ENCODE results near the gene ST6GALNAC4. TPM values are rescaled to one million over a fixed set of nuclear protein-coding genes. Genes with fewer than 3 reads are reported as not detected.
A peak's percentile ranks its signal among the peaks of the same experiment; 100 is the strongest.

Gene ST6GALNAC4
- total RNA-seq, 1 donor from 2014 or later: 31.6 TPM

DNA sequence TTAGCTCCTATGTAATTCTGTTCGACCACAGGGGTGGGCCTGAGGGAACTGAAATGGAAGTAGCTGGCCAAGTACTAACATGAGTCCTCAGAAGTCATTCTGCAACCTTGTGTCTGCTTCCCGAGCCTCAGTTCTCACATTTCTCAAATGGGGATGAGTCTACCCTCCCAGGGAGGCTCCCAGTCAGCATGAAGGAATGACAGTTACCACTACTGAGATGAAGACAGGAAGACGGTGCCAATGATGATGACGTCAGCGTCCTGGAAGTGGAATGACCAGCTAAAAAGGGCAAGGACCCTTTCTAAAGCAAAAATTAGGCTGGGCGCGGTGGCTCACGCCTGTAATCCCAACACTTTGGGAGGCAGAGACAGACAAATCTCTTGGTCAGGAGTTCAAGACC, 6.9 kb upstream of the ST6GALNAC4 start:
- Mint-ChIP-seq H3K4me3 (no peak overlapping the region), H3K4me1 (ENCODE audit: low read depth) (peaks cover 26% of the 10 kb centered on the region), H3K36me3 (ENCODE audit: low read depth) (peaks cover 2% of the 10 kb centered on the region), H3K27me3 (ENCODE audit: insufficient read depth) (peaks cover 19% of the 10 kb centered on the region), H3K27ac (no peak overlapping the region), H3K9me3 (no peaks in the 10 kb centered on the region)
- intact Hi-C loops (cut with micrococcal nuclease): no loop called here
- no peak for DNase-seq (ENCODE audit: low spot score)

DNA sequence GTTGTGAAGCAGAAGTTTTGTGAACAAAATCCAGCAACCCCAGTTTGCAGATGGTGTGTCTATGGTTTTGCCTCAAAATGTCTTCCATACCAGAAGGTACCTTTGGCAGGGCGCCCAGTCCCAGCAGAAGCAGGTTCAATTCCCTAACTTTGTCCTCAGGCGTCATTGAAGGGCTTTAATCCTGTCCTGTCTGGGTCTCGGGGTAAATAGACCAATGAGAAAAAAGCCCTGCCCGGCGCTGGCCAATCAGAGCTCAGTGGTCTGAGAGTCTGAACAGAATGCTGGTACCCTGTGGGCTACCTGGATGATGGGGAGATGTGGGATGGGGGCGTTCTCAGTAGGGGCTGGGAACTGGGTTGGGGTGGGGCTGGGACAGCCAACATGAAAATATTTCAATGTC, 6.2 kb upstream of the ST6GALNAC4 start:
- intact Hi-C loops (cut with micrococcal nuclease): no loop called here
- peaks cover 16% of the 10 kb centered on the region for H3K27me3 Mint-ChIP-seq (ENCODE audit: insufficient read depth)
- DNase-seq (ENCODE audit: low spot score): no peak
- peaks cover 2% of the 10 kb centered on the region for H3K36me3 Mint-ChIP-seq (ENCODE audit: low read depth)
- H3K4me1 Mint-ChIP-seq (ENCODE audit: low read depth): peaks cover 33% of the 10 kb centered on the region
- no peak overlapping the region for H3K4me3 Mint-ChIP-seq
- no peaks in the 10 kb centered on the region for H3K9me3 Mint-ChIP-seq
- no peak overlapping the region for H3K27ac Mint-ChIP-seq

DNA sequence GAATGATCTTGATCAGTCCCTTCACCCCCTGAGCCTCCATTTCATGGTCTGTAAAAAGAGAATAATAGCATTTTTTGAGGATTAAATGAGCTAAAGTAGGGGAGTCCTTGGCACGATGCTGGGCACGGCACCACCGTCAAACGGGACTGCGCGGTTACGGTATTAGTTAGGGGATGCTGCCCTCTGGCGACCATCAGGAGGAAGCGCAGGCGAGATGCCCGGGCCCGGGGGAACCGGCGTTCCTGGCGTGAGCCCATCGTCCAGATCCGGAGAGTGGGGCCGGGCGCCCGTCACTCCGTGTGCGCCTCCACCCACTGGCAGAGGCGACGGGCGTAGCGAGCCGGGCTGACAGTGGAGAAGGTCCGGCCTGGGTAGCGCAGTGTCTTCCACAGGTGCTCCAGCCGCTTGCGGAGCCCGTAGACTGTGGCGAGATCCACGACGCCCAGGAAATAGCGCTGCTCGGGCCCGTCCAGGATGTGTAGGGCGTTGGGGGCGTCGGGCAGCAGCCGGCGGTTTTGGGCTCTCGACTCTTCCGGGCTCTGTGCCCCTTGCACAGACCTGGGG, 4.8 kb upstream of the ST6GALNAC4 start:
- Mint-ChIP-seq H3K9me3 (no peaks in the 10 kb centered on the region), H3K4me1 (ENCODE audit: low read depth) (peaks cover 44% of the 10 kb centered on the region), H3K27me3 (ENCODE audit: insufficient read depth) (peaks cover 16% of the 10 kb centered on the region), H3K4me3 (peak overlapping the region; percentile 30), H3K27ac (peak overlapping the region; percentile 67), H3K36me3 (ENCODE audit: low read depth) (peaks cover 2% of the 10 kb centered on the region)
- peak; percentile 71 for DNase-seq (ENCODE audit: low spot score)
- intact Hi-C loops (cut with micrococcal nuclease): loop anchor here (1.0 to 2.0 kb wide), 6 partner anchors 51 to 707 kb away; partner anchors contain the start of gene TOR2A

DNA sequence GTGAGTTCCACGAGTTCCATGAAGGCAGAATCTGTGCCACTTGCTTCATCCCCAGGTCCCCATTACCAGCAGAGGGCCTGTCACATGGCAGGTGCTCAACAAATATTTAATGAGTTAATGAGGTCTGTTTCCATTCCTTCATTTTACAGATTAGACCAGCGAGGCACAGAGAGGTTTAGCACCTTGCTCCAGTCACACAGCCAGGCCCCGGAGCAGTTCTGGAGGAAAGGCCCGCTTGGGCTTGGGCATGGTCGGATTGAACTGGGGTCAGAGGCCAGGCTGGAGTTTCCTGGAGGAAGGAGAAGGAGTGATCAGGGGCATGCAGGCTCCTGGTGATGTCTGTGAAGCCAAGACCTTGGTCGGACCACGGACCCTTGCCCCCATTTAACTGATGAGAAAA, 4.0 kb upstream of the ST6GALNAC4 start:
- Mint-ChIP-seq H3K27me3 (ENCODE audit: insufficient read depth) (peaks cover 10% of the 10 kb centered on the region), H3K27ac (peak overlapping the region; percentile 47), H3K9me3 (no peaks in the 10 kb centered on the region), H3K4me3 (no peak overlapping the region), H3K36me3 (ENCODE audit: low read depth) (peaks cover 2% of the 10 kb centered on the region), H3K4me1 (ENCODE audit: low read depth) (peaks cover 44% of the 10 kb centered on the region)
- DNase-seq (ENCODE audit: low spot score): no peak
- intact Hi-C loops (cut with micrococcal nuclease): loop anchor here (1.0 to 2.0 kb wide), 6 partner anchors 50 to 706 kb away; partner anchors contain the start of gene TOR2A

DNA sequence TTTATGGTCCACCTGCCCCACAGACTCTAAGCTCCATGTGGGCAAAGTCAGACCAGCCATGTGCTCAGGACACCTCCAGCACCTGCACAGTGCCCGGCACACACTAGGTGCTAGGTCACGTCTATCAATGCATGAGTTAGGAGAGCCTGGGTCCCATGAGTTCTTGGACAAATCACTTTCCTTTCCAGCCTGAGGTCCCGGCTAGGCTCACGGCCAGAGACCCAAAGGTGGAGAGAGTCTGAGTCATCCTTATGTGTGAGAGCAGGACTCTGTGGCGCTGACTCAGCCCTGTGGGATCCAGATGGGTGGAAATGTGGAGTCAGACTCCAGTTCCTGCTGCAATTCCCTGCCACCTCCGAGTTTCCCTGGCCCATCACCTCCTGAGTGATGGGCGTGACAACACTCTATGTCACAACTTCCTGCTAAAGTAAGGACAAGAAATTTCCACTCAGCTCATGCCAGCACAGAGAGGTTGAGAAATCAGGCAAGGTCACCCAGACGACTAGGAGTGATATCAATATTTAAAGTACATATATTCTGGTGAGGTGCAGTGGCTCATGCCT, 2.5 kb upstream of the ST6GALNAC4 start:
- H3K27me3 Mint-ChIP-seq (ENCODE audit: insufficient read depth): peaks cover 10% of the 10 kb centered on the region
- intact Hi-C loops (cut with micrococcal nuclease): loop anchor here (5.0 kb wide), 2 partner anchors 37 to 467 kb away; partner anchors contain the start of genes LRSAM1 and RPL12
- H3K27ac Mint-ChIP-seq: peak overlapping the region; percentile 1
- no peak for DNase-seq (ENCODE audit: low spot score)
- peak overlapping the region; percentile 35 for H3K4me3 Mint-ChIP-seq
- H3K9me3 Mint-ChIP-seq: no peaks in the 10 kb centered on the region
- H3K36me3 Mint-ChIP-seq (ENCODE audit: low read depth): peaks cover 2% of the 10 kb centered on the region
- peaks cover 51% of the 10 kb centered on the region for H3K4me1 Mint-ChIP-seq (ENCODE audit: low read depth)

DNA sequence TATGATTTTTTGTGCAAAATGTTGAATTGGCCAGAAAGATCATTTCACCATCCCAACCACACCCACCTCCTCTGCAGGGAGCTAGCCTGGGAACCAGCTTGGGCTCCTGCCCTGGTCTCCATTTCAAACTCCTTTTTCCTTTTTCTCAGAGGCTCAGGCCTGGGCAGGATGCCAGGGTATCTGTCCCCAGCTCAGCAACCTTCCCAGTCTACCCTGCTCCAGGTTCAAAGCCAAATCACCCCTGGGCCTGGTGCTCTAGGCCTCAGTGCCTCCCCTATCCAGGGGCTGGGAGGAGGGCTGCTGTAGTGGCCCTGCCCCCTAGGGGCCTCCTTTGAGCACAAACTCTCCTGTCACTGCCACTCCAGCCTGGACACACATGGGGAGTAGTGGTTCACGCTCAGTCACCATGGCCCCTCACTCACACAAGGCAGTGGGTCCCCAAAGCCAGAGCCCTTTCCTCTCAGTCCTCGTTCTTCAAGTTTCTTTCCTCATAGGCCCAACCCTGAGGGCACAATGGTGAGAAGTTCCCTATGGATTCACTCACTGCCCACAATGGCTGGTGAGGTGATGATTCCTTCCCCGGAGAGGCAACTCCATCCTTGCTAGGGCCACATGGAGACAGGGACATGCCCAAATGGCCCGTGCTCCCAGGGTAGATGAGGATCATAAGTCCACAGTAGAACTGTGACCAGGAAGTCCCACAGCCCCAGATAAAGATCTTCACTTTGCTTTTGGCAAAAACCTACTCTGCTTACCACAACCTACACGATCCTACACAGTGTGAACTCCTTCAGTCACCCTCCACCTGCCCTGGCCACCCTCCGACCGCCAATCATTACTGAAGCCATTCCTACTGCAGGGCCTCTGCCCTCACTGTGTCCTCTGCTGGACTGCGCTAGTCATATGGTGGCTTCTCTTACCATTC, 1.6 kb upstream of the ST6GALNAC4 start:
- intact Hi-C loops (cut with micrococcal nuclease): loop anchor here (5.0 kb wide), 2 partner anchors 36 to 466 kb away; partner anchors contain the start of genes LRSAM1 and RPL12
- peak overlapping the region; percentile 19 for H3K4me3 Mint-ChIP-seq
- peaks cover 51% of the 10 kb centered on the region for H3K4me1 Mint-ChIP-seq (ENCODE audit: low read depth)
- no peaks in the 10 kb centered on the region for H3K9me3 Mint-ChIP-seq
- H3K27me3 Mint-ChIP-seq (ENCODE audit: insufficient read depth): peaks cover 6% of the 10 kb centered on the region
- DNase-seq (ENCODE audit: low spot score): no peak
- peaks cover 4% of the 10 kb centered on the region for H3K36me3 Mint-ChIP-seq (ENCODE audit: low read depth)
- H3K27ac Mint-ChIP-seq: peak overlapping the region; percentile 29

DNA sequence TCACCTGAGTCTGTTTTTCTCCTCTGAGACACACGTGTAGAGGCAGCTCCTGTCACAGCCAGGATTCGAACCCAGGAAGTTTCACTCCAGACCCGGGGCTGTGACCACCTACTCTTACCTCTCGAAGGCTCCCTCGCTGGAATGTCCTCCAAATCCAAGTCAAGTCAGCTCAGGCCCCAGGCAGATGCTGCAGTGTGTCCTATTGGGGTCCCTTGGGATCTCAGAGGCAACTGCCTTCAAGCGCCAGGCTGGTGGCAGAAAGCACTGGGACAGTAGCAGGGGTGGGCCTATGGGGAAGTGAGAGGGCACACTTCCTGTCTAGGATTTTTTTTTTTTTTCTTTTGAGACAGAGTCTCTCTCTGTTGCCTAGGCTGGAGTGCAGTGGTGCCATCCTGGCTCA, 762 bp upstream of the ST6GALNAC4 start:
- Mint-ChIP-seq H3K9me3 (no peaks in the 10 kb centered on the region), H3K4me3 (peak overlapping the region; percentile 19), H3K27me3 (ENCODE audit: insufficient read depth) (peaks cover 3% of the 10 kb centered on the region), H3K36me3 (ENCODE audit: low read depth) (peaks cover 8% of the 10 kb centered on the region), H3K27ac (no peak overlapping the region), H3K4me1 (ENCODE audit: low read depth) (peaks cover 57% of the 10 kb centered on the region)
- intact Hi-C loops (cut with micrococcal nuclease): loop anchor here (1.0 to 5.0 kb wide), 9 partner anchors 13 to 465 kb away; partner anchors contain the start of genes FPGS, LRSAM1, PIP5KL1 and RPL12
- no peak for DNase-seq (ENCODE audit: low spot score)

DNA sequence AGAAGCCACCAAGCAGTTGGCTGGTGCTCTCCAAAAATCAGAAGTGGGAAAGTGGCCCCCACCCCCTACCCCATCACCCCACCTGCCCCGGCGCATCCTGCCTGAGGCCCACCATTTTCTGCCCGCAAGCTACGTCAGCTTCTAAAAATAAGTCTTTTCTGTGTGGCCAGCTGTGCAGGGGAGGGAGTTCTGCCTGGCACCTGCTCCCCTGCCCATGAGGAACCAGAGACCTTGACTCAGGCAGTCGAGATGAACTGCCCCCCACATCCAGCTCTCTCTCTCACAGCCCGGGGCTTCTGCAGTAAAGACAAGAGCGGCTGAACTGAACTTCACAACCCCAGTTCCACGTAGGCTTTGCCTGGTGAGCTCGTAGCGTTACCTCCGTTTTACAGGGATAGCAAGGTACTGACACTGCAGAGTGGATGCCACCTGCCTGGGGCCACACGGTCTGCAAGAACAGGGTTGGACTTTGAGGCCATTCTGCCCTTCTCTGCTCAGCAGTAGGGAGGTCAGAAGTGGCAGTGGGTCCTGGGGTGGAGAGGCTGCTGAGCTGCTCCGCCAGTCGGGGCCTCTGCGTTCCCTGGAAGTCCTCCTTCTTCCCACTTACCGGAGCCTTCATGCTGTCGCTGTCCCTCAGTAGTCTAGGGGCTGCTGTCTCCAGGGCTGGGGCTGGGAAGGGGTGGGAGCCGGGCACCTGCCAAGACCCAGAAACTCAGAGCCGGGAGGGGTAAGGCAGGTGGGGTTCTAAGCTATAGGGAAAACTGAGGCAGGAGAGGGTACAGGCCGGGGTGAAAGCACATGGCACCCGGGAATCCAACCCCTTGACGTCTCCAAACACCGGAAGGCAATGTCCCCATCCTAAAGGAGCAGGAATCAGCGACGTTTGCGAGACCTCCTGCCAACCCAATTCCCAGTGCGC, 781 bp downstream of the ST6GALNAC4 start:
- H3K9me3 Mint-ChIP-seq: no peaks in the 10 kb centered on the region
- H3K27me3 Mint-ChIP-seq (ENCODE audit: insufficient read depth): no peaks in the 10 kb centered on the region
- peak overlapping the region; percentile 89 for H3K27ac Mint-ChIP-seq
- H3K4me3 Mint-ChIP-seq: peak overlapping the region; percentile 84
- peaks cover 59% of the 10 kb centered on the region for H3K4me1 Mint-ChIP-seq (ENCODE audit: low read depth)
- intact Hi-C loops (cut with micrococcal nuclease): loop anchor here (1.0 to 5.0 kb wide), 6 partner anchors 10 to 464 kb away; partner anchors contain the start of genes FPGS, LRSAM1, RPL12 and STXBP1
- peaks cover 12% of the 10 kb centered on the region for H3K36me3 Mint-ChIP-seq (ENCODE audit: low read depth)
- no peak for DNase-seq (ENCODE audit: low spot score)

DNA sequence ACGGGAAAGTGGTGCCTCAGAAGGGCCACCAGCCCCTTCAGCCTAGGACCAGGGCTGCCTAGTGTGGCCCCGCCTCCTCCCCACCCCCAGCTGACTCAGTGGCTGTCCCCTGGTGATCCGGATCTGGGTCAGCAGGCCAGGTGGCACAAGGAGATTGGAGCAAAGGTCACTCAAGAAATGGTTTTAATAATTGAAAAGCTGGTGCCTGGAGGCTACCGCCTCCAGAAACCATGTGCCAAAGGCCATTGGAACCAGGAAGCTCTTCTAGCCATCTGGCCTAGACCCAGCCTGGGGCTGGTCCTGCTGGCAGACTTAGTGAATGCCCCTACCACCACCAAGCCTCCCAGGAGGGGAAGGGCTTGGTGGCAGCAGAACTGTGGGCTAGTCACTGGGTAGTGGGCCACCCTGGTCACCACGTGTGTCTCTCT, 1.5 kb downstream of the ST6GALNAC4 start:
- H3K36me3 Mint-ChIP-seq (ENCODE audit: low read depth): peaks cover 16% of the 10 kb centered on the region
- no peaks in the 10 kb centered on the region for H3K9me3 Mint-ChIP-seq
- peak overlapping the region; percentile 84 for H3K4me3 Mint-ChIP-seq
- intact Hi-C loops (cut with micrococcal nuclease): loop anchor here (1.0 to 5.0 kb wide), 3 partner anchors 9 to 463 kb away; partner anchors contain the start of genes LRSAM1 and RPL12
- peak overlapping the region; percentile 89 for H3K27ac Mint-ChIP-seq
- no peaks in the 10 kb centered on the region for H3K27me3 Mint-ChIP-seq (ENCODE audit: insufficient read depth)
- DNase-seq (ENCODE audit: low spot score): no peak
- H3K4me1 Mint-ChIP-seq (ENCODE audit: low read depth): peaks cover 66% of the 10 kb centered on the region

DNA sequence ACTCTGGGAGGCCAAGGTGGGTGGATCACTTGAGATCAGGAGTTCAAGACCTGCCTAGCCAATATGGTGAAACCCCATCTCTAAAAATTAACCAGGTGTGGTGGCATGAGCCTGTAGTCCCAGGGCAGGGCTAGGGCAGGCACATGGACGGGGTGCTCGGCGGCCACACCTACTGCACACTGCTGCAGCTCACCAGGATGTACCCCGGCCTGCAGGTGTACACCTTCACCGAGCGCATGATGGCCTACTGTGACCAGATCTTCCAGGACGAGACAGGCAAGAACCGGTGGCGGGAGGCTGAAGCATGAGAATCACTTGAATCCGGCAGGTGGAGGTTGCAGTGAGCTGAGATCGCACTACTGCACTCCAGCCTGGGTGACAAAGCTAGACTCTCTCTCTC, 3.2 kb downstream of the ST6GALNAC4 start:
- no peaks in the 10 kb centered on the region for H3K27me3 Mint-ChIP-seq (ENCODE audit: insufficient read depth)
- no peaks in the 10 kb centered on the region for H3K9me3 Mint-ChIP-seq
- intact Hi-C loops (cut with micrococcal nuclease): no loop called here
- H3K4me1 Mint-ChIP-seq (ENCODE audit: low read depth): peaks cover 55% of the 10 kb centered on the region
- peak overlapping the region; percentile 7 for H3K4me3 Mint-ChIP-seq
- peaks cover 18% of the 10 kb centered on the region for H3K36me3 Mint-ChIP-seq (ENCODE audit: low read depth)
- H3K27ac Mint-ChIP-seq: peak overlapping the region; percentile 29
- no peak for DNase-seq (ENCODE audit: low spot score)

DNA sequence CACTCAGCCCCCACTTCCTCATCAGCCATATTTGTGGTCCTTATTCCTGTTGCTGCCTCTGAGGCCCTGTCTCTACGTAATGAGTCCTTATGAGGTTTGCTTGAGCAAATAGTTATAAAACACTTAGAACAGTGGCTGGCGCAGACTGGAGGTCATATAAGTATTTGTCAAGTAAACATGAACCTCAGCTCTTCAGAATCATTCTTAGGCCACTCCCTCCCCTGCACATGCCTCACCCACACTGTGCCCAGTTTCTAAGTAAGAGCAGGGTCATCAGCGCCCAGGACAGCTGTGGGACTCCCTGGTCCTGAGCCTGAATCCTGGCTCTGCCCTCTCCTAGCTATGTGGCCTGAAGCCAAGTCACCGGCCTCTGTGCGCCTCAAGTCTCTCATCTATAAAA, 4.0 kb downstream of the ST6GALNAC4 start:
- Mint-ChIP-seq H3K27ac (peak overlapping the region; percentile 63), H3K27me3 (ENCODE audit: insufficient read depth) (no peaks in the 10 kb centered on the region), H3K36me3 (ENCODE audit: low read depth) (peaks cover 18% of the 10 kb centered on the region), H3K9me3 (no peaks in the 10 kb centered on the region), H3K4me3 (no peak overlapping the region), H3K4me1 (ENCODE audit: low read depth) (peaks cover 47% of the 10 kb centered on the region)
- DNase-seq (ENCODE audit: low spot score): no peak
- intact Hi-C loops (cut with micrococcal nuclease): no loop called here

DNA sequence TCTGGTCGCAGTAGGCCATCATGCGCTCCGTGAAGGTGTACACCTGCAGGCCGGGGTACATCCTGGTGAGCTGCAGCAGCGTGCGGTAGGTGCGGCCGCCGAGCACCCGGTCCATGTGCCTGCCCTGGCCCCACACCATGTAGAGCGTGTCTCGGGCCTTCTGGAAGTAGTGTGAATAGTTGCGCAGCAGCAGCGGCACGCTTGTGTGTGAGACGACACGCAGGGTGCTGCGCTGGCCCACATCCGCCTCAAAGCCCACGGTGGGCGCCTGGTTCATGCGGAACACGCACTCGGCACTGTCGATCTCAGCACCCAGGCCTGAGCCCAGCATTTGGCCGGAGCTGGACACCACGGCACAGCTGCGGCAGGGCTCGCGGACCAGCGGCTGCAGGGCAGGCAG, 4.5 kb downstream of the ST6GALNAC4 start:
- H3K4me3 Mint-ChIP-seq: no peak overlapping the region
- H3K4me1 Mint-ChIP-seq (ENCODE audit: low read depth): peaks cover 41% of the 10 kb centered on the region
- H3K36me3 Mint-ChIP-seq (ENCODE audit: low read depth): peaks cover 18% of the 10 kb centered on the region
- no peaks in the 10 kb centered on the region for H3K27me3 Mint-ChIP-seq (ENCODE audit: insufficient read depth)
- peak overlapping the region; percentile 95 for H3K27ac Mint-ChIP-seq
- no peaks in the 10 kb centered on the region for H3K9me3 Mint-ChIP-seq
- intact Hi-C loops (cut with micrococcal nuclease): no loop called here
- DNase-seq (ENCODE audit: low spot score): no peak
